SK-N-SH treated with all-trans-retinoic acid at 6 μM for 48 hours (cell line): ENCODE measurements around the gene SNX15.

Source experiments
- ATAC-seq: fragments of 200-7000 bp; cut with Tn5 transposase; 3 replicates; pipeline ENCODE4 v1.9.1; 2020; ENCODE audit warnings: mild to moderate bottlenecking, moderate library complexity
- BACH2 ChIP-seq: fragments of 250-450 bp; sonication (Bioruptor Pico); IDR thresholded peaks from 2 replicates; pipeline ENCODE4 v1.9.0; 2021; ENCODE audit warnings: mild to moderate bottlenecking, borderline replicate concordance
- CSDC2 ChIP-seq: fragments of 250-450 bp; sonication (Bioruptor Pico); IDR thresholded peaks from 2 replicates; pipeline ENCODE4 v1.5.0; 2020; ENCODE audit warnings: mild to moderate bottlenecking, moderate library complexity
- ESRRG ChIP-seq: fragments of 250-450 bp; sonication (Bioruptor Pico); IDR thresholded peaks from 2 replicates; pipeline ENCODE4 v1.6.1; 2021; ENCODE audit warnings: mild to moderate bottlenecking
- GLIS3 ChIP-seq: fragments of 250-450 bp; sonication (Bioruptor Pico); IDR thresholded peaks from 2 replicates; pipeline ENCODE4 v1.5.0; 2020; ENCODE audit warnings: mild to moderate bottlenecking, moderate library complexity
- ISL1 ChIP-seq: fragments of 250-450 bp; sonication (Bioruptor Pico); IDR thresholded peaks from 2 replicates; pipeline ENCODE4 v2.1.2; 2022; ENCODE audit warnings: mild to moderate bottlenecking, moderate library complexity
- OSR1 ChIP-seq: fragments of 250-450 bp; sonication (Bioruptor Pico); IDR thresholded peaks from 2 replicates; pipeline ENCODE4 v1.8.0; 2022; ENCODE audit warnings: moderate library complexity, mild to moderate bottlenecking, inconsistent platforms
- PPARA ChIP-seq: fragments of 250-450 bp; sonication (Bioruptor Pico); IDR thresholded peaks from 2 replicates; pipeline ENCODE4 v1.5.0; 2020; ENCODE audit warnings: mild to moderate bottlenecking, borderline replicate concordance
- RARB ChIP-seq: fragments of 250-450 bp; sonication (Bioruptor Pico); IDR thresholded peaks from 2 replicates; pipeline ENCODE4 v1.8.0; 2021; ENCODE audit warnings: mild to moderate bottlenecking, moderate library complexity
- SNAI2 ChIP-seq: fragments of 250-450 bp; sonication (Bioruptor Pico); IDR thresholded peaks from 2 replicates; pipeline ENCODE4 v1.5.0; 2020; ENCODE audit warnings: mild to moderate bottlenecking, moderate library complexity
- TCF4 ChIP-seq: fragments of 250-450 bp; sonication (Bioruptor Pico); IDR thresholded peaks from 2 replicates; pipeline ENCODE4 v1.8.0; 2021; ENCODE audit warnings: mild to moderate bottlenecking, moderate library complexity, borderline replicate concordance
- TOX ChIP-seq: fragments of 250-450 bp; sonication (Bioruptor Pico); IDR thresholded peaks from 2 replicates; pipeline ENCODE4 v1.8.0; 2021; ENCODE audit warnings: mild to moderate bottlenecking, moderate library complexity, borderline replicate concordance
- ZC3H10 ChIP-seq: fragments of 250-450 bp; sonication (Bioruptor Pico); IDR thresholded peaks from 2 replicates; pipeline ENCODE4 v1.5.1; 2021; ENCODE audit warnings: mild to moderate bottlenecking, moderate library complexity
- ZFP3 ChIP-seq: fragments of 250-450 bp; sonication (Bioruptor Pico); IDR thresholded peaks from 2 replicates; pipeline ENCODE4 v1.5.0; 2020; ENCODE audit warnings: mild to moderate bottlenecking, moderate library complexity
- ZFP30 ChIP-seq: fragments of 450-650 bp; formaldehyde crosslinking; IDR thresholded peaks from 2 replicates; pipeline ENCODE4 v1.5.0; 2022; ENCODE audit warnings: mild to moderate bottlenecking, moderate library complexity
- ZNF565 ChIP-seq: fragments of 450-650 bp; formaldehyde crosslinking; conservative IDR thresholded peaks from 2 replicates; pipeline ENCODE4 v1.5.0; 2020; ENCODE audit warnings: low read depth, mild to moderate bottlenecking, moderate library complexity
- ZNF70 ChIP-seq: fragments of 450-650 bp; formaldehyde crosslinking; IDR thresholded peaks from 2 replicates; pipeline ENCODE4 v1.5.0; 2020; ENCODE audit warnings: mild to moderate bottlenecking, moderate library complexity
- ZNF8 ChIP-seq: fragments of 450-650 bp; formaldehyde crosslinking; IDR thresholded peaks from 2 replicates; pipeline ENCODE4 v1.5.0; 2020; ENCODE audit warnings: mild to moderate bottlenecking, moderate library complexity
- TF ChIP-seq, protein P1 (sequence below): fragments of 250-450 bp; sonication (Bioruptor Pico); IDR thresholded peaks from 2 replicates; pipeline ENCODE4 v1.5.1; 2020; ENCODE audit warnings: low read depth, mild to moderate bottlenecking, moderate library complexity
- TF ChIP-seq, protein P2 (sequence below): fragments of 250-450 bp; sonication (Bioruptor Pico); IDR thresholded peaks from 2 replicates; pipeline ENCODE4 v1.5.1; 2021; ENCODE audit warnings: mild to moderate bottlenecking, moderate library complexity
- TF ChIP-seq, protein P3 (sequence below): fragments of 250-450 bp; sonication (Bioruptor Pico); IDR thresholded peaks from 2 replicates; pipeline ENCODE4 v1.8.0; 2021; ENCODE audit warnings: low read depth, mild to moderate bottlenecking, moderate library complexity, borderline replicate concordance
- TF ChIP-seq, protein P4 (sequence below): fragments of 250-450 bp; sonication (Bioruptor Pico); IDR thresholded peaks from 2 replicates; pipeline ENCODE4 v1.5.0; 2020; ENCODE audit warnings: mild to moderate bottlenecking, moderate library complexity
- TF ChIP-seq, protein P5 (sequence below): fragments of 250-450 bp; sonication (Bioruptor Pico); IDR thresholded peaks from 2 replicates; pipeline ENCODE4 v1.8.0; 2020; ENCODE audit warnings: mild to moderate bottlenecking, moderate library complexity, borderline replicate concordance

SNX15 gene

DNA sequence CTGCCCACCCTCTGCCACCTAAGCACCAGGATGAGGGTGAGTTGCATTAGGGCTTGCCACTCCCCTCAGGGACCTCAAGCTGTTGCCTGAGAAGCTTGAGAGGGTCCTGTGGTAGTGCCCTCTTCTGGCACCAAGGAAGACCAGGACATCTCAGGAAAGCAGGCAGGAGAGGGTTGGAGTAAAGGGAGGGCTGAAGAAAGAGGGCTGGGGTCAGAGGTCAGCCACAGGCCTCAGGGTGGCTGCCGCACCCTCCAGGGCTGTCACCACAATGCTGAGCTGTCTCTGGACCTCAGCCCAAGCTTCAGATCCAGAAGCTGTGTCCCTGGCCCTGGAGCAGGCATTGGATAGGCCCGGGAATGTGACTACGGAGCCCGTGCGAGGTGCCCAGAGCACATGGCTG is 17.8 kb downstream of the SNX15 start:
- TF ChIP-seq, protein P1, sequence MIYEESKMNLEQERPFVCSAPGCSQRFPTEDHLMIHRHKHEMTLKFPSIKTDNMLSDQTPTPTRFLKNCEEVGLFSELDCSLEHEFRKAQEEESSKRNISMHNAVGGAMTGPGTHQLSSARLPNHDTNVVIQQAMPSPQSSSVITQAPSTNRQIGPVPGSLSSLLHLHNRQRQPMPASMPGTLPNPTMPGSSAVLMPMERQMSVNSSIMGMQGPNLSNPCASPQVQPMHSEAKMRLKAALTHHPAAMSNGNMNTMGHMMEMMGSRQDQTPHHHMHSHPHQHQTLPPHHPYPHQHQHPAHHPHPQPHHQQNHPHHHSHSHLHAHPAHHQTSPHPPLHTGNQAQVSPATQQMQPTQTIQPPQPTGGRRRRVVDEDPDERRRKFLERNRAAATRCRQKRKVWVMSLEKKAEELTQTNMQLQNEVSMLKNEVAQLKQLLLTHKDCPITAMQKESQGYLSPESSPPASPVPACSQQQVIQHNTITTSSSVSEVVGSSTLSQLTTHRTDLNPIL (CRISPR knock-in tag) = no peak
- TF ChIP-seq, protein P2, sequence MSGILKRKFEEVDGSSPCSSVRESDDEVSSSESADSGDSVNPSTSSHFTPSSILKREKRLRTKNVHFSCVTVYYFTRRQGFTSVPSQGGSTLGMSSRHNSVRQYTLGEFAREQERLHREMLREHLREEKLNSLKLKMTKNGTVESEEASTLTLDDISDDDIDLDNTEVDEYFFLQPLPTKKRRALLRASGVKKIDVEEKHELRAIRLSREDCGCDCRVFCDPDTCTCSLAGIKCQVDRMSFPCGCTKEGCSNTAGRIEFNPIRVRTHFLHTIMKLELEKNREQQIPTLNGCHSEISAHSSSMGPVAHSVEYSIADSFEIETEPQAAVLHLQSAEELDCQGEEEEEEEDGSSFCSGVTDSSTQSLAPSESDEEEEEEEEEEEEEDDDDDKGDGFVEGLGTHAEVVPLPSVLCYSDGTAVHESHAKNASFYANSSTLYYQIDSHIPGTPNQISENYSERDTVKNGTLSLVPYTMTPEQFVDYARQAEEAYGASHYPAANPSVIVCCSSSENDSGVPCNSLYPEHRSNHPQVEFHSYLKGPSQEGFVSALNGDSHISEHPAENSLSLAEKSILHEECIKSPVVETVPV (CRISPR knock-in tag) = no peak
- no peak for TF ChIP-seq ZFP30
- TF ChIP-seq, protein P3, sequence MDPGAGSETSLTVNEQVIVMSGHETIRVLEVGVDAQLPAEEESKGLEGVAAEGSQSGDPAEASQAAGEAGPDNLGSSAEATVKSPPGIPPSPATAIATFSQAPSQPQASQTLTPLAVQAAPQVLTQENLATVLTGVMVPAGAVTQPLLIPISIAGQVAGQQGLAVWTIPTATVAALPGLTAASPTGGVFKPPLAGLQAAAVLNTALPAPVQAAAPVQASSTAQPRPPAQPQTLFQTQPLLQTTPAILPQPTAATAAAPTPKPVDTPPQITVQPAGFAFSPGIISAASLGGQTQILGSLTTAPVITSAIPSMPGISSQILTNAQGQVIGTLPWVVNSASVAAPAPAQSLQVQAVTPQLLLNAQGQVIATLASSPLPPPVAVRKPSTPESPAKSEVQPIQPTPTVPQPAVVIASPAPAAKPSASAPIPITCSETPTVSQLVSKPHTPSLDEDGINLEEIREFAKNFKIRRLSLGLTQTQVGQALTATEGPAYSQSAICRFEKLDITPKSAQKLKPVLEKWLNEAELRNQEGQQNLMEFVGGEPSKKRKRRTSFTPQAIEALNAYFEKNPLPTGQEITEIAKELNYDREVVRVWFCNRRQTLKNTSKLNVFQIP (CRISPR knock-in tag) = no peak
- no peak for TF ChIP-seq ISL1 (CRISPR knock-in tag)
- TF ChIP-seq BACH2 (CRISPR knock-in tag) = no peak
- TF ChIP-seq, protein P4, sequence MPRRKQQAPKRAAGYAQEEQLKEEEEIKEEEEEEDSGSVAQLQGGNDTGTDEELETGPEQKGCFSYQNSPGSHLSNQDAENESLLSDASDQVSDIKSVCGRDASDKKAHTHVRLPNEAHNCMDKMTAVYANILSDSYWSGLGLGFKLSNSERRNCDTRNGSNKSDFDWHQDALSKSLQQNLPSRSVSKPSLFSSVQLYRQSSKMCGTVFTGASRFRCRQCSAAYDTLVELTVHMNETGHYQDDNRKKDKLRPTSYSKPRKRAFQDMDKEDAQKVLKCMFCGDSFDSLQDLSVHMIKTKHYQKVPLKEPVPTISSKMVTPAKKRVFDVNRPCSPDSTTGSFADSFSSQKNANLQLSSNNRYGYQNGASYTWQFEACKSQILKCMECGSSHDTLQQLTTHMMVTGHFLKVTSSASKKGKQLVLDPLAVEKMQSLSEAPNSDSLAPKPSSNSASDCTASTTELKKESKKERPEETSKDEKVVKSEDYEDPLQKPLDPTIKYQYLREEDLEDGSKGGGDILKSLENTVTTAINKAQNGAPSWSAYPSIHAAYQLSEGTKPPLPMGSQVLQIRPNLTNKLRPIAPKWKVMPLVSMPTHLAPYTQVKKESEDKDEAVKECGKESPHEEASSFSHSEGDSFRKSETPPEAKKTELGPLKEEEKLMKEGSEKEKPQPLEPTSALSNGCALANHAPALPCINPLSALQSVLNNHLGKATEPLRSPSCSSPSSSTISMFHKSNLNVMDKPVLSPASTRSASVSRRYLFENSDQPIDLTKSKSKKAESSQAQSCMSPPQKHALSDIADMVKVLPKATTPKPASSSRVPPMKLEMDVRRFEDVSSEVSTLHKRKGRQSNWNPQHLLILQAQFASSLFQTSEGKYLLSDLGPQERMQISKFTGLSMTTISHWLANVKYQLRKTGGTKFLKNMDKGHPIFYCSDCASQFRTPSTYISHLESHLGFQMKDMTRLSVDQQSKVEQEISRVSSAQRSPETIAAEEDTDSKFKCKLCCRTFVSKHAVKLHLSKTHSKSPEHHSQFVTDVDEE (CRISPR knock-in tag) = no peak
- TF ChIP-seq ZNF8 (CRISPR knock-in tag) = no peak
- no peak for TF ChIP-seq TOX
- no peak for TF ChIP-seq ZC3H10
- TF ChIP-seq OSR1 (CRISPR knock-in tag) = no peak
- TF ChIP-seq ZFP3 = no peak
- TF ChIP-seq ESRRG (CRISPR knock-in tag) = no peak
- TF ChIP-seq RARB (CRISPR knock-in tag) = no peak
- TF ChIP-seq CSDC2 (CRISPR knock-in tag) = no peak
- TF ChIP-seq TCF4 (CRISPR knock-in tag) = no peak
- TF ChIP-seq, all 23 proteins: peak for 0
- no peak for ATAC-seq

DNA sequence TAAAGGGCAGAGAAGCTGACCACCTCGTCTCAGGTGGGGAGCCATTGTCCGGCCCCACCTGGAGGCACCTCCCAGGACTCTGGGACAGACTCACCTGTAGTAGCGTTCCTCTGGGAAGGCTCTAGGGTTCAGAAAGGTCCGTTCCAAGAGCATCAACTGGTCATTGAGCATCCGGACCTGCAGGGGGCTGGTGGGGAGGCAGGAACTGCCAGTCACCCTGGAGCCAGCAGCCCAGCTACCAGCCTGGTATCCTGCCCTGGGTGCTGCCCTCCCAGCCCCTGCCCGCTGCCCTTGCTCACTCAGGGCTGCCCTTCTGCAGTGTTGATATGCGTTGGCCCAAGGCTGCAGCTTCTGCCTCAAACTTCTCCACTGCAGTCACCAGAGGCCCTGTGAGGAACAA is 18.5 kb downstream of the SNX15 start:
- ATAC-seq = no peak
- no peak for TF ChIP-seq ZNF70
- TF ChIP-seq GLIS3 (CRISPR knock-in tag) = no peak
- TF ChIP-seq ESRRG (CRISPR knock-in tag) = no peak
- TF ChIP-seq PPARA = no peak
- no peak for TF ChIP-seq TCF4 (CRISPR knock-in tag)
- no peak for TF ChIP-seq ZC3H10

DNA sequence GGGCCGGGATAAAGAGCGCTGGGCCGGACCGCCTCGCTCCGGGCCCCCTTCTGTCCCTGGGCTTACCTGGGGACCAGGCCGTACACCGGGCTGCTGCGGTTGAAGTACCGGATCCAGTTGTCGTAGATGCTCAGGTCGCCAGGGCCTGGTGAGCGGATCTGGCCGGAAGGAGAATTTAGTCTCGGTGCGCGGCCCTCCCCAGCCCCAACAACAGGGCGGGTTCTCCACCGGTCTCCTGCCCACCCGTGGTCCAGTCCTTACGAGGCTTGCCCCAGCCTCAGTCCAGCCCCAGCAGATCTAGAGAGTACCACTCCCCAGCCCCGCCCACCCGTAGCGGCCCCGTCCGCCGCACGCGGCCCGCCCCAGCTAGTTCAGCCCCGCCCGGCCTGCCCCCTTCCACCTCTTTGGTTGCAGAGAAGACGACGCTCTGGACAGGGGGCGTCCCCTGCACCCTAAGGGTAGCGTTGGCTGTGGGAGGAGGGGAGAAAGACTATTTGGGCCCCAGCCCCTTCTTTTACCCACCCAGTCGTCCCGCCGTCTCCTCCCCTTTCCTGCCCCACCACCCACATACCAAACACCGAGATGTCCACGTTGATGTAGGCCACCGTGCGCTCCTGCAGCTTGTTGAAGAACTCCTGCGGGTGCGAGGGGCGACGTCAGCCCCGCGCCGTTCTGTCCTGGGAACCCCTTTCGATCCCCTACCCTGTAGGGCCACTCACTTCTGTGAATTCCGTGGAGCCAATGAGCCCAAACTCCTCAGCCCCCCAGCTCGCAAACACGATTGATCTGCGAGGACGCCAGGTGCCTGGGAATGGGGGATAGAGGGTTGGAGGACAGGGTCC is 20.6 kb downstream of the SNX15 start:
- TF ChIP-seq, protein P5, sequence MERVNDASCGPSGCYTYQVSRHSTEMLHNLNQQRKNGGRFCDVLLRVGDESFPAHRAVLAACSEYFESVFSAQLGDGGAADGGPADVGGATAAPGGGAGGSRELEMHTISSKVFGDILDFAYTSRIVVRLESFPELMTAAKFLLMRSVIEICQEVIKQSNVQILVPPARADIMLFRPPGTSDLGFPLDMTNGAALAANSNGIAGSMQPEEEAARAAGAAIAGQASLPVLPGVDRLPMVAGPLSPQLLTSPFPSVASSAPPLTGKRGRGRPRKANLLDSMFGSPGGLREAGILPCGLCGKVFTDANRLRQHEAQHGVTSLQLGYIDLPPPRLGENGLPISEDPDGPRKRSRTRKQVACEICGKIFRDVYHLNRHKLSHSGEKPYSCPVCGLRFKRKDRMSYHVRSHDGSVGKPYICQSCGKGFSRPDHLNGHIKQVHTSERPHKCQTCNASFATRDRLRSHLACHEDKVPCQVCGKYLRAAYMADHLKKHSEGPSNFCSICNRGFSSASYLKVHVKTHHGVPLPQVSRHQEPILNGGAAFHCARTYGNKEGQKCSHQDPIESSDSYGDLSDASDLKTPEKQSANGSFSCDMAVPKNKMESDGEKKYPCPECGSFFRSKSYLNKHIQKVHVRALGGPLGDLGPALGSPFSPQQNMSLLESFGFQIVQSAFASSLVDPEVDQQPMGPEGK (CRISPR knock-in tag) = no peak
- TF ChIP-seq, all 23 proteins: peak for 0
- no peak for ATAC-seq

DNA sequence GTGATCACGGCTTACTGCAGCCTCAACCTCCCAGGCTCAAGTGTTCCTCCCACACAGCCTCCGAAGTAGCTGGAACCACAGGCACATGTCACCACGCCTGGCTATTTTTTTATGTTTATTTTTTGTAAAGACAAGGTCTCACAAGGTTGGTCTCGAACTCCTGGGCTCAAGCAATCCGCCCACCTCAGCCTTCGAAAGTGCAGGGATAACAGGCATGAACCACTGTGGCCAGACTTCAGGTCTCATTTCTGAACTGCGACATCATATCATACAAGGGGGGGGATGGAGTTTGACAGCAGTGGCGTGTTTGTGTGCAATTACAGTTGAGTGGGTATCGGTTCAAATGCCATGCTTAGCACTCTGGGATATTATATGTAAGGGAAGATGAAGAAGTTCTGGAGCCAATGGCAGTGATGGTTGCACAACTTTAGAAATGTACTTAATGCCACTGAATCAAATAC is 24.2 kb downstream of the SNX15 start:
- ATAC-seq = no peak
- TF ChIP-seq ZNF565 (no peak), ZNF70 (no peak), SNAI2 (CRISPR knock-in tag) (no peak), TCF4 (CRISPR knock-in tag) (no peak), GLIS3 (CRISPR knock-in tag) (no peak), ZFP3 (no peak), CSDC2 (CRISPR knock-in tag) (no peak), ZC3H10 (no peak), TOX (no peak), ZFP30 (no peak)
- TF ChIP-seq, protein P4 (CRISPR knock-in tag) = no peak
- TF ChIP-seq, protein P1 (CRISPR knock-in tag) = no peak
